ENCODE results near the gene C19orf25.
"Not testable (repeated sequence)": the region's sequence is repeated elsewhere in the genome, so short reads cannot be mapped to it uniquely, and the experiment has no call there.

C19orf25 gene

DNA sequence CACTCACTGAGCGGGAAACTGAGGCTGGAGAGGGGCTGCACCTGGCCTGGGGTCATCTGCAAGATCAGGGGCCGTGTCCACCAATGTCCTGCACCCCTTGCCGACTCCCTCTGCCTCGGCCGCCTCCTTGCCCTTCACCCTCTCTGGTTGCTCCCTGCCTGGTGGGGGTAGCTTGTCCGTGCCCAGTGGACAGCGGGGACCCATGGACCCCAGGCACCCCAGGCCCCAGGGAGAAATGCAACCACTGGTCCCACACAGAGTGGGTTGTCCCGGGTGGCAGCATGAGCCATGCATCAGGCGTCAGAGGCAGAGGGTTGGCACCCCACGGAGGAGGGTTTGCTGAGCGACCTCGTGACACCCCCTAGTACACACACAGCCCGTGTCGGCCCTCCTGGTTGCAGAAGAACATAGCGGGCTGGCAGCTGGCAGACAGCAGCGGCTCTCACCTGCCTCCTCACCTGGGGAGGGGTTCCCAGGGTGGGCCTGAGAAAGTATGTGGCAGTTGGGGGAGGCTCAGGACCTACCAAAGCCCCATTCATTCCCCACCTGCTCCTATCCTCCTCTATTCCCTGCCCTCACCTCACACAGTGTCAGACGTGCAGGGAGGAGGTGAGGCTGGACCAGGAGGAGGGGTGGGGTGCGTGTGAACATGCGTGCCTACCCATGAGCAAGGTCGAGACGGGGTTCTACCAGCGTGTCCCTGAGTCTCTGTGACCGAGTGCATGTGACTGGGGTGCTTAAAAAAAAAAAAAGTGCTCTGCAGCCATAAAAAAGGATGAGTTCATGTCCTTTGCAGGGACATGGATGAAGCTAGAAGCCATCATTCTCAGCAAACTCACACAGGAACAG is 25.1 kb upstream of the C19orf25 start:
- H3K4me3 ChIP-seq (ENCODE audit: low read depth, low read length): no peak overlapping the region
- H3K79me2 ChIP-seq (ENCODE audit: control insufficient read depth, insufficient read depth, low read length, unreplicated experiment): no peaks in the 10 kb centered on the region

DNA sequence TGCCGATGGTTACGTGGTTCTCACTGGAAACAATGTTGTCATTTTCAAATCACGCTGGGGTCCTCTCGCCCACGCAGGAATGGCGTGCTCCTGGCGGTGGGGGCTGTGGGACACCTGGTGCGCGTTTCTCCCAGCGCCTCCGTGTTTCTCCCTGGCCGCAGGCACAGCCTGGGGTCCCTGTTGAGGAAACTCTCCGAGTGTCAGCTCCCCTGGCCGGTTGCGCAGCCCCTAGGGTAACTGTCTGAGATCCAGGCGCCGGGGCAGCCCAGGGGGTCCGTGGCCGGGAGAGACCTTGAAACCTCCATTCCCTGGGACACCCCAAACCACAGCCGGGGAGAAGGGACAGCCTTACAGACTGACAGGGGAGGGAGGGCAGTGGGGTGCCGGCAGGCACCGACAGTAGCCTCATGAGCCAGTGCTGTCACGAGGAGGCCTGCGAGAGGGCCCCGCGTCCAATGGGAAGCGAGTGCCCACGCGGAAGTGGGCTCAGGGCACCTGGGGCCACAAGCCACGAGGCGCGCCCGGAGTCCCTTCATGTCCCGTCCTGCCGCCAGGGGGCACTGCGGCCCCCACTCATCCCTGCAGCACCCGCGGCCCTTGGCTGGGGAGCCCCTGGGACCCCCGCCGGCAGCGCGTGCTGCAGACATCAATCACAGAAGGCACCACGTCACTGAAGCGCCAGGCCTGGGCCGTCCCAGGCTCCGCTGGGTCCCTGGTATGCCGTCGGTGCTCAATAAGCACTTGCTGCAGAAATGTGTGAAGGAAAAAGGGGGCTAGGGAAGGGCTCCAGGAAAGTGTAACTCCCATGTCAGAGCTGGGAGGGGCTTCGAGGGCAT is 24.3 kb upstream of the C19orf25 start:
- Histone ChIP-seq H3K27me3 (ENCODE audit: insufficient read depth, low read length) (no peaks in the 10 kb centered on the region), H3K36me3 (ENCODE audit: insufficient read depth, low read length) (no peaks in the 10 kb centered on the region), H2AFZ (ENCODE audit: low read length, unreplicated experiment) (peak overlapping the region; percentile 38), H3K4me1 (ENCODE audit: control insufficient read depth, insufficient read depth, low read length, unreplicated experiment) (no peaks in the 10 kb centered on the region), H3K27ac (ENCODE audit: low read depth, low read length) (no peak overlapping the region), H3K4me3 (ENCODE audit: low read depth, low read length) (peak overlapping the region; percentile 62), H3K79me2 (ENCODE audit: control insufficient read depth, insufficient read depth, low read length, unreplicated experiment) (no peaks in the 10 kb centered on the region)

More for the DNA sequence above, 25.1 kb upstream of the C19orf25 start:
- H2AFZ ChIP-seq (ENCODE audit: low read length, unreplicated experiment): no peak overlapping the region
- H3K36me3 ChIP-seq (ENCODE audit: insufficient read depth, low read length): no peaks in the 10 kb centered on the region
- no peaks in the 10 kb centered on the region for H3K4me1 ChIP-seq (ENCODE audit: control insufficient read depth, insufficient read depth, low read length, unreplicated experiment)
- no peaks in the 10 kb centered on the region for H3K27me3 ChIP-seq (ENCODE audit: insufficient read depth, low read length)
- no peak overlapping the region for H3K27ac ChIP-seq (ENCODE audit: low read depth, low read length)

DNA sequence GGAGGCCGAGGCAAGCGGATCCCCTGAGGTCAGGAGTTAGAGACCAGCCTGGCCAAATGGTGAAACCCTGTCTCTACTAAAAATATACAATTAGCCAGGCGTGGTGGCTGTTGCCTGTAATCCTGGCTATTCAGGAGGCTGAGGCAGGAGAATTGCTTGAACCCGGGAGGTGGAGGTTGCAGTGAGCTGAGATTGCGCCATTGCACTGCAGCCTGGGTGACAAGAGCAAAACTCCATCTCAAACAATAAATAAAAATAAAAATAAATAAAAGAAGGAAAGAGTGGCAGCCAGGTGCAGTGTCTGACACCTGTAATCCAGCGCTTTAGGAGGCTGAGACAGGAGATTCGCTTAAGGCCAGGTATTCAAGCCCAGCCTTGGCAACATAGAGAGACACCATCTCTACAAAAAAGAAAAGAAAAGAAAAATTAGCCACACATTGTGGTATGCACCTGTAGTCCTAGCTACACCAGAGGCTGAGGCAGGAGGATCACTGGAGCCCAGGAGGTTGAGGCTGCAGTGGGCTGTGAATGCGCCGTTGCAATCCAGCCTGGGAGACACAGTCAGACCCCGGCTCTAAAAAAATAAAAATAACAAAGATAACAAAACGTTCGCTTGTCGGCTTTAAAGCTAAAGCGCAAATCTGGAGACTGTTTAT is 23.5 kb upstream of the C19orf25 start:
- Histone ChIP-seq H3K4me1 (ENCODE audit: control insufficient read depth, insufficient read depth, low read length, unreplicated experiment) (no peaks in the 10 kb centered on the region), H3K79me2 (ENCODE audit: control insufficient read depth, insufficient read depth, low read length, unreplicated experiment) (no peaks in the 10 kb centered on the region), H3K36me3 (ENCODE audit: insufficient read depth, low read length) (no peaks in the 10 kb centered on the region), H2AFZ (ENCODE audit: low read length, unreplicated experiment) (peak overlapping the region; percentile 38), H3K27me3 (ENCODE audit: insufficient read depth, low read length) (no peaks in the 10 kb centered on the region), H3K27ac (ENCODE audit: low read depth, low read length) (no peak overlapping the region), H3K4me3 (ENCODE audit: low read depth, low read length) (peak overlapping the region; percentile 62)

DNA sequence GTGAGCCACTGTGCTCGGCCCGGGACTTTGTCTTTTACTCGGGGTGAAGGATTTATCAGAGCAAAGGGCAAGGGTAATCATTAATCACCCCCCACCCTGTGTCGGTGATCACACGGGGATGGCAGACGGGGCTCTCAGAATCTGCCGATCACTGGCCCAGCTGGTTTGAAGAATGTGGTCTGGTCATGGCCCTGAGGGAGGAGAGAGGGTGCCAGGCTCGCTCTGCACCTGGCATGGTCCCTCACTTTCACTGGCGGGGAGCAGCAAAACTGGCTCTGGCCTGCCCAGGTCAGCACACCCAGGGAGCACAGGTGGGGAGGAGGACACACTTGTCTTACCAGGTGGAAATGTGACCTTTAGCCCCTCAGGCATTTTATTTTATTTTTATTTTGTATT is 22.2 kb upstream of the C19orf25 start:
- Histone ChIP-seq H3K79me2 (ENCODE audit: control insufficient read depth, insufficient read depth, low read length, unreplicated experiment) (no peaks in the 10 kb centered on the region), H3K36me3 (ENCODE audit: insufficient read depth, low read length) (no peaks in the 10 kb centered on the region), H3K27me3 (ENCODE audit: insufficient read depth, low read length) (no peaks in the 10 kb centered on the region), H3K4me3 (ENCODE audit: low read depth, low read length) (no peak overlapping the region), H3K27ac (ENCODE audit: low read depth, low read length) (no peak overlapping the region), H2AFZ (ENCODE audit: low read length, unreplicated experiment) (no peak overlapping the region), H3K4me1 (ENCODE audit: control insufficient read depth, insufficient read depth, low read length, unreplicated experiment) (no peaks in the 10 kb centered on the region)

DNA sequence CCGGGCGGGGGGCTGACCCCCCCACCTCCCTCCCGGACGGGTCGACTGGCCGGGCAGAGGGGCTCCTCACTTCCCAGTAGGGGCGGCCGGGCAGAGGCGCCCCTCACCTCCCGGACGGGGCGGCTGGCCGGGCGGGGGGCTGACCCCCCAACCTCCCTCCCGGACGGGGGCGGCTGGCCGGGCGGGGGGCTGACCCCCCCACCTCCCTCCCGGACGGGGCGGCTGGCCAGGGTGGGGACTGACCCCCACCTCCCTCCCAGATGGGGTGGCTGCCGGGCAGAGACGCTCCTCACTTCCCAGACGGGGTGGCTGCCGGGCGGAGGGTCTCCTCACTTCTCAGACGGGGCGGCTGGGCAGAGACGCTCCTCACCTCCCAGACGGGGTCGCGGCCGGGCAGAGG is 20.2 kb upstream of the C19orf25 start:
- H2AFZ ChIP-seq (ENCODE audit: low read length, unreplicated experiment); H3K4me1 ChIP-seq (ENCODE audit: control insufficient read depth, insufficient read depth, low read length, unreplicated experiment); H3K79me2 ChIP-seq (ENCODE audit: control insufficient read depth, insufficient read depth, low read length, unreplicated experiment): not testable (repeated sequence)

DNA sequence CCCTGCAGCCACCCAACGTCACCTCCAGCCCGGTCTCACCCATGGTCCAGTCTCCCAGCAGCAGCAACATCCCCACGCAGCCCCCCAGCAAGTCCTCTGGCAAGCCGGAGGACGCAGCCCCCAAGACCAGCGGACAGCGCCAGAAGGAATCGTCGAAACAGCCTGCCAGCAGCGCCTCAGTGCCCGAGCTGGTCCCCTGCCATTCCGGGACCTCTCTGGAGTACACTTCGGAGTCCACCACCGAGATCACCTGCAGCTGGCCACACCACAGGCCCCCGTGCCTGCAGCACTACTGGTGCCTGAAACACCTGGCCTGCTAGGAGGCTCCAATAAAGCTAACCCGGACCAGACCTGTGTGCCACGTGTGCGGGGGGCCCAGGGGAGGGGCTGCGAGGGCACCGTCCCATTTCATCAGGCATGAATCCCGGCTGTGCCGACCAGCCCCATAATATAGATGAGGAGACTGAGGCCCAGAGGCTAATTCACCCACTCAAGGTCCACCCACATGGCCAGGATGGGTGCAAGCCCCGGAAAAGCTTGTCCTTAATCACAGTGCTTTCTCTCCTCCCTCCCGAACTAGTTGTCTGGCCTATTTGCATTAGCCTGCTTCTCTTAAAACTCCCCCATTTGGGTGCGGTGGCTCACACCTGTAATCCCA is 18.7 kb upstream of the C19orf25 start:
- H3K27ac ChIP-seq (ENCODE audit: low read depth, low read length): no peak overlapping the region
- no peaks in the 10 kb centered on the region for H3K36me3 ChIP-seq (ENCODE audit: insufficient read depth, low read length)
- no peak overlapping the region for H3K4me3 ChIP-seq (ENCODE audit: low read depth, low read length)
- no peaks in the 10 kb centered on the region for H3K27me3 ChIP-seq (ENCODE audit: insufficient read depth, low read length)
- H3K79me2 ChIP-seq (ENCODE audit: control insufficient read depth, insufficient read depth, low read length, unreplicated experiment): no peaks in the 10 kb centered on the region
- H2AFZ ChIP-seq (ENCODE audit: low read length, unreplicated experiment): no peak overlapping the region
- H3K4me1 ChIP-seq (ENCODE audit: control insufficient read depth, insufficient read depth, low read length, unreplicated experiment): no peaks in the 10 kb centered on the region

More for the DNA sequence above, 20.2 kb upstream of the C19orf25 start:
- H3K36me3 ChIP-seq (ENCODE audit: insufficient read depth, low read length); H3K27ac ChIP-seq (ENCODE audit: low read depth, low read length); H3K4me3 ChIP-seq (ENCODE audit: low read depth, low read length); H3K27me3 ChIP-seq (ENCODE audit: insufficient read depth, low read length): not testable (repeated sequence)

DNA sequence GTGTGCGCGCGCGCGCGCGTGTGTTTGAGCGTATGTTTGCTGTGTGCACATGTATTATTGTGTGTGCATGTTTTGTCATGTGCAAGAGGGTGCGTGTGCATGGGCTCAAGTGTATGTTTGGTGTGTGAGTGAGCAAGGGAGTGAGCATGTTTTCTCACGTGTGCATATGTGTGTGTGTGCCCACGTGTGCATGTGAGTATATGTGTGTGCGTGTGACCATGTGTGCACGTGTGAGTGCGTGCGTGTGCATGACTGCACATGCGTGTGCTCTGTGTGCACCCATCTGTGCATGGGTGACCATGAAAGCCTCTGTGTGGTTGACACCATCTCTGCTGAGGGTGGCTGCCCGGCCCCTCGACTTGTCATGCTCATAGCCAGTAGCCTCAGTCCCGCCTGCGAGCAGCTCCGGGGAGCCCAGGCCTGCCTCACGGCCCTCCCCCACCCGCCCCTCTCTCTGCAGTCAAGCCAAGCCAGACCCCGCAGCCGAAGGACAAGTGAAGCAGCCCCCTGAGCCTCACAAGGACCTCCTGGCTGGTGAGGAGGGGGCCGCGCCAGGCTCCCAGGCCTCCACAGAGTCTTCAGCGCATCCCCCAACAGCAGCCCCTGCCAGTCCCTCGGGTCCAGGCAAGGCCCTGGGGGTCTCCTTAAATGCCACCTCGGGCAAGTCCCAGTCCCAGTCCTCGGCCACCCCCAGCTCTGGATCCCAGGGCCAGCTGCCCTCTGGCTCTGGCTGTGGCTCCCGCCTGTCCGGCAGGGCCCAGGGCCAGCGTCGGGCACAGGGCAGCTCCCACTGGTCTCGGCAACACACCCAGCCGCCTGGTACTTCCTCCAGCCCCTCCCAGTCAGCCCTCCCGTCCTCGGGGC is 17.9 kb upstream of the C19orf25 start:
- H2AFZ ChIP-seq (ENCODE audit: low read length, unreplicated experiment): no peak overlapping the region
- no peak overlapping the region for H3K4me3 ChIP-seq (ENCODE audit: low read depth, low read length)
- H3K4me1 ChIP-seq (ENCODE audit: control insufficient read depth, insufficient read depth, low read length, unreplicated experiment): no peaks in the 10 kb centered on the region
- no peaks in the 10 kb centered on the region for H3K36me3 ChIP-seq (ENCODE audit: insufficient read depth, low read length)
- H3K27ac ChIP-seq (ENCODE audit: low read depth, low read length): no peak overlapping the region
- H3K27me3 ChIP-seq (ENCODE audit: insufficient read depth, low read length): no peaks in the 10 kb centered on the region
- no peaks in the 10 kb centered on the region for H3K79me2 ChIP-seq (ENCODE audit: control insufficient read depth, insufficient read depth, low read length, unreplicated experiment)

DNA sequence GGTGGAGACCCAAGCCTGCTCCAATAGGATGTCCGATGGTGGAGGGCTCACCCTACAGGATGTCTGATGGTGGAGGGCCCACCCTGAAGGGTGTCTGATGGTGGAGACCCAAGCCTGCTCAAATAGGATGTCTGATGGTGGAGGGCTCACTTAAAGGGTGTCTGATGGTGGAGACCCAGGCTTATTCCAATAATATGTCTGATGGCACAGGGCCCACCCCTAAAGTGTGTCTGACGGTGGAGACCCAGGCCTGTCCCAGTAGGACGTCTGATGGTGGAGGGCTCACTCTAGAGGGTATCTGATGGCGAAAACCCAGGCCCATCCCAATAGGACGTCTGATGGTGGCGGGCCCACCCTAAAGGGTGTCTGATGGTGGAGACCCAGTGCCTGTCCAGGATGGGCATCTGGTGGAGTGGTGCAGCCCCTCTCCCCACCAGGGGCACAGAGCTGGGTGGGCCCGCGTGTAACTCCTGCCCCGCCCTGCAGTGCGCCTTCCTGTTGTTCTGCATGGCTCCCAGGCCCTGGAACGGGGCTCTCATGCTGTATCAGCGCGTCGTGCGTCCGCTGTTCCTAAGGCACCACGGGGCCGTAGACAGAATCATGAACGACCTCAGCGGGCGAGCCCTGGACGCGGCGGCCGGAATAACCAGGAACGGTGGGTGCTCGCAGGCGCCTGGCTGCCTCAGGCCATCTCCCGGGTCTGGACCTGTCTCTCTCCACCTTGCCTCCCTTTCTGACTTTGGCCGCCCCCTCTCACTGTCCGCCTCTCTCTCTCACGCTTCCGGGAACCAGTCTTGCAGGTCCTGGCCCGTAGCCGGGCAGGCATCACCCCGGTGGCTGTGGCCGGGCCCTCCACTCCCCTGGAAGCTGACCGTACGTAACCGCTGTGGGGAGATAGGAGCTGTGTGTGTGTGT is 17.0 kb upstream of the C19orf25 start:
- Histone ChIP-seq H2AFZ (ENCODE audit: low read length, unreplicated experiment) (no peak overlapping the region), H3K36me3 (ENCODE audit: insufficient read depth, low read length) (no peaks in the 10 kb centered on the region), H3K27me3 (ENCODE audit: insufficient read depth, low read length) (peaks cover 6% of the 10 kb centered on the region; the same call in 1 of the 2 replicates), H3K27ac (ENCODE audit: low read depth, low read length) (no peak overlapping the region), H3K4me3 (ENCODE audit: low read depth, low read length) (no peak overlapping the region), H3K79me2 (ENCODE audit: control insufficient read depth, insufficient read depth, low read length, unreplicated experiment) (no peaks in the 10 kb centered on the region), H3K4me1 (ENCODE audit: control insufficient read depth, insufficient read depth, low read length, unreplicated experiment) (no peaks in the 10 kb centered on the region)
